ENCODE measurements around the gene SMG6. TPM values are rescaled to one million over a fixed set of nuclear protein-coding genes. Genes with fewer than 3 reads are reported as not detected.

Gene SMG6
- total and polyA plus RNA-seq, 2 of the 4 experiments (the other 2 are of a cell fraction) = 16.3 to 30.3 TPM

- in situ Hi-C loops (cut with MboI; ENCODE audit: low sequenced_read_pairs) (loop anchor here (10.0 kb wide), 1 partner anchor 113 kb away; no protein-coding TSS in a partner anchor), intact Hi-C loops (cut with micrococcal nuclease) (no loop called here), dilution Hi-C loops (cut with HindIII; ENCODE audit: low sequenced_read_pairs, unreplicated experiment) (no loop called here)
- peaks cover 18% of the 10 kb centered on the region for H4K20me1 ChIP-seq (ENCODE audit: insufficient read depth, low read length)
- H2BK120ac ChIP-seq (ENCODE audit: low read depth, low read length) = peak overlapping the region; percentile 70; the same call in 1 of the 2 replicates
- H3K27ac ChIP-seq (ENCODE audit: insufficient read depth, low read length) = peak overlapping the region; percentile 67
- peaks cover 68% of the 10 kb centered on the region for H3K36me3 ChIP-seq (ENCODE audit: control insufficient read depth, insufficient read depth, low read length)
- no peak overlapping the region; the same call in 1 of the 2 replicates for H3K18ac ChIP-seq (ENCODE audit: low read depth, low read length)
- peak overlapping the region; percentile 91 for H2AK5ac ChIP-seq (ENCODE audit: low read depth, low read length)
- peak overlapping the region; percentile 70; the same call in 1 of the 2 replicates for H3K14ac ChIP-seq (replicated peaks; ENCODE audit: low read depth, low read length)
- H3K79me1 ChIP-seq (ENCODE audit: low read depth in 1 of 2, low read length in 2 of 2) = peaks cover 17 to 77% of the 10 kb centered on the region in 2 experiments
- peaks cover 63% of the 10 kb centered on the region for H3K4me1 ChIP-seq (ENCODE audit: control insufficient read depth, insufficient read depth, low read length)
- WGBS, 2 experiments (ENCODE audit: extremely low coverage in 2 of 2, insufficient read length in 1 of 2) = 71% methylated on average over 10 of the region's 17 CpGs; no CpG with 5 or more reads in 1 of the 2 experiments
- H4K5ac ChIP-seq (ENCODE audit: low read depth, low read length) = peak overlapping the region; percentile 10; the same call in 1 of the 2 replicates
- H3K4me2 ChIP-seq (ENCODE audit: low read depth, low read length) = no peak overlapping the region
- 0 out of 3 replicates have a peak overlapping the region, but pooled peaks have one; percentile 19 for H2BK15ac ChIP-seq (ENCODE audit: low read depth, low read length)
- ChIA-PET POLR2A (ENCODE audit: unreplicated experiment) (no interaction called here), CTCF (interaction anchor here (1.0 kb wide), 1 partner anchor 184 kb away, joined by 3 read pairs; no protein-coding TSS in a partner anchor)
- peak overlapping the region; percentile 79 for H3K4ac ChIP-seq (ENCODE audit: low read depth, low read length)
- H2AFZ ChIP-seq (replicated peaks; ENCODE audit: low read length, poor library complexity) = no peak overlapping the region
- peak overlapping the region; percentile 50 to 60; a peak in 3 of 4 replicates for H4K8ac ChIP-seq (ENCODE audit: low read depth in 2 of 2, low read length in 2 of 2)
- H3K56ac ChIP-seq (ENCODE audit: extremely low read depth, insufficient read depth, low read length) = no peak overlapping the region
- H3K9me1 ChIP-seq (ENCODE audit: insufficient read depth, low read length) = peaks cover 26% of the 10 kb centered on the region
- peak overlapping the region; percentile 43 for H4K91ac ChIP-seq (ENCODE audit: insufficient read depth, low read depth, low read length)
- no peak overlapping the region for H3K4me3 ChIP-seq (ENCODE audit: insufficient read depth, low read depth, low read length)
- no peak for TF ChIP-seq NFE2L2 (IDR thresholded peaks at IDR 0.05; ENCODE audit: low read depth, low read length)
- no peak for TF ChIP-seq SMC3 (IDR thresholded peaks at IDR 0.05; ENCODE audit: low read depth, low read length)
- no peak for TF ChIP-seq RFX5 (IDR thresholded peaks at IDR 0.05; ENCODE audit: low read depth, low read length)
- no peak for TF ChIP-seq MAFK (IDR thresholded peaks at IDR 0.05; ENCODE audit: low read depth, low read length)
- TF ChIP-seq CTCF (conservative IDR thresholded peaks at IDR 0.05; ENCODE audit: low read depth, low read length) = no peak
- no peak for TF ChIP-seq CEBPB (IDR thresholded peaks at IDR 0.05; ENCODE audit: low read depth, low read length)
- TF ChIP-seq RCOR1 (IDR thresholded peaks at IDR 0.05; ENCODE audit: insufficient replicate concordance, low read length) = no peak
- no peak for TF ChIP-seq CHD1 (IDR thresholded peaks at IDR 0.05; ENCODE audit: low read depth, low read length)
- no peak for TF ChIP-seq ELK1 (IDR thresholded peaks at IDR 0.05; ENCODE audit: borderline replicate concordance, low read depth, low read length)
- TF ChIP-seq MXI1 (IDR thresholded peaks at IDR 0.05; ENCODE audit: borderline replicate concordance, low read depth, low read length) = no peak
- TF ChIP-seq MAZ (IDR thresholded peaks at IDR 0.05; ENCODE audit: borderline replicate concordance, low read depth, low read length) = no peak
- no peak for TF ChIP-seq RAD21 (IDR thresholded peaks at IDR 0.05; ENCODE audit: low read length)
- TF ChIP-seq BHLHE40 (IDR thresholded peaks at IDR 0.05; ENCODE audit: low read depth, low read length) = no peak
- H3K9ac ChIP-seq (ENCODE audit: low read depth, low read length) = peak overlapping the region; percentile 53; the same call in 1 of the 2 replicates
- H3K27me3 ChIP-seq (ENCODE audit: control insufficient read depth, insufficient read depth, low read length) = no peaks in the 10 kb centered on the region
- peak overlapping the region; percentile 46 for H2AK9ac ChIP-seq (replicated peaks; ENCODE audit: low read depth, low read length, poor library complexity)
- peak overlapping the region; percentile 49; the same call in 1 of the 2 replicates for H2BK20ac ChIP-seq (ENCODE audit: low read depth, low read length)
- DNase-seq = no peak
- peak overlapping the region; percentile 95; the same call in 1 of the 2 replicates for H3K23ac ChIP-seq (ENCODE audit: low read depth, low read length)
- H3K9me3 ChIP-seq (ENCODE audit: control insufficient read depth, insufficient read depth, low read length) = no peaks in the 10 kb centered on the region
- BruUV-seq (replicated peaks) = no TSS peak
- ATAC-seq (ENCODE audit: low read depth) = no peak
- peak overlapping the region; percentile 95 for H2BK5ac ChIP-seq (ENCODE audit: low read depth, low read length, poor library complexity, severe bottlenecking)
Measured at GRCh38 chr17:2061441-2061958, 242.1 kb downstream of the SMG6 start.
